Measurements from ENCODE around the gene DHX57. TPM values are rescaled to one million over a fixed set of nuclear protein-coding genes. Genes with fewer than 3 reads are reported as not detected.

DHX57 gene
- total and polyA plus RNA-seq, 2 experiments from 2014 or later = 13.3 to 32.9 TPM

GRCh38 chr2:38886063-38886462 lies 10.3 kb upstream of the DHX57 start (continued):
- TF ChIP-seq ZNF462 (CRISPR knock-in tag; IDR thresholded peaks at IDR 0.05) (no peak), JUNB (IDR thresholded peaks at IDR 0.05; ENCODE audit: unreplicated experiment) (no peak)

- H3K4me2 ChIP-seq = peak overlapping the region; percentile 96
- peak overlapping the region; percentile 94 for H3K4me3 Mint-ChIP-seq
- peaks cover 2% of the 10 kb centered on the region for H3K27me3 Mint-ChIP-seq (ENCODE audit: insufficient read depth, low read depth, poor library complexity)
- H3K79me2 ChIP-seq (replicated peaks; ENCODE audit: insufficient read depth) = peaks cover 40% of the 10 kb centered on the region
- DNase-seq (ENCODE audit: low spot score) = no peak
- H3K27me3 ChIP-seq (ENCODE audit: insufficient read depth) = no peaks in the 10 kb centered on the region
- no peaks in the 10 kb centered on the region; the same call in 1 of the 2 replicates for H3F3A ChIP-seq (replicated peaks; ENCODE audit: low read depth)
- peaks cover 16% of the 10 kb centered on the region for H3K4me1 Mint-ChIP-seq
- ATAC-seq = no peak
- peaks cover 1% of the 10 kb centered on the region for H3K36me3 Mint-ChIP-seq (ENCODE audit: low read depth)
- H3K36me3 ChIP-seq (ENCODE audit: insufficient read depth) = no peaks in the 10 kb centered on the region
- H3K4me3 ChIP-seq = peak overlapping the region; percentile 94
- H3K9me2 ChIP-seq (ENCODE audit: insufficient read depth) = no peaks in the 10 kb centered on the region
- H4K20me1 ChIP-seq (replicated peaks; ENCODE audit: insufficient read depth) = no peaks in the 10 kb centered on the region
- H3K27ac Mint-ChIP-seq = no peak overlapping the region; the same call in 1 of the 2 replicates
- H3K9me3 Mint-ChIP-seq = peaks cover under 1% of the 10 kb centered on the region; the same call in 1 of the 3 replicates
- H3K27ac ChIP-seq (ENCODE audit: low read depth) = no peak overlapping the region
- peaks cover 8% of the 10 kb centered on the region for H3K4me1 ChIP-seq (ENCODE audit: insufficient read depth)
- peak overlapping the region; percentile 99 for H2AFZ ChIP-seq
- TF ChIP-seq ETS1 (IDR thresholded peaks at IDR 0.05) (no peak), ZNF114 (CRISPR knock-in tag; IDR thresholded peaks at IDR 0.05) (no peak), REST (IDR thresholded peaks at IDR 0.05; ENCODE audit: unreplicated experiment) (no peak), JUNB (IDR thresholded peaks at IDR 0.05; ENCODE audit: unreplicated experiment) (no peak), POLR2AphosphoS5 (IDR thresholded peaks at IDR 0.05; ENCODE audit: low read depth) (no peak), STAT1 (IDR thresholded peaks at IDR 0.05; ENCODE audit: unreplicated experiment) (no peak), CREB1 (CRISPR knock-in tag; IDR thresholded peaks at IDR 0.05; ENCODE audit: low read depth) (no peak), ZNF331 (CRISPR knock-in tag; IDR thresholded peaks at IDR 0.05; ENCODE audit: low read depth) (no peak), EZH2 (IDR thresholded peaks at IDR 0.05; ENCODE audit: low read depth, unreplicated experiment) (no peak), CTCF (conservative IDR thresholded peaks at IDR 0.05; ENCODE audit: low read depth in 2 of 2) (no peak)
Measured at GRCh38 chr2:38876407-38876806, 673 bp upstream of the DHX57 start.

Data from GM23338 (cell line).